IMR-90 (cell line): ENCODE measurements around the gene PNO1. TPM values are rescaled to one million over a fixed set of nuclear protein-coding genes. Genes with fewer than 3 reads are reported as not detected.

Source experiments
- ATAC-seq: fragments of 200-7000 bp; cut with Tn5 transposase; 2 replicates; pipeline ENCODE4 v1.9.1; 2020; ENCODE audit warnings: low read depth, mild to moderate bottlenecking, moderate library complexity
- BruUV-seq: library from RNA; stranded (reverse); fragments of 400-500 nt; replicated peaks from 2 replicates; lab custom pipeline; 2021; lab: Mats Ljungman, UMichigan
- CTCF ChIA-PET: fragments of 300-600 bp; formaldehyde crosslinking; extraction: SDS; loops from one replicate; lab custom pipeline; 2021; ENCODE audit warnings: antibody characterized with exemption; lab: Yijun Ruan, JAX
- POLR2A ChIA-PET: fragments of 300-600 bp; sonication (Branson Sonifier 250); formaldehyde crosslinking; loops from one replicate; lab custom pipeline; 2022; ENCODE audit warnings: antibody characterized with exemption; ENCODE audit not compliant: unreplicated experiment; lab: Charles Lee
- DNase-seq: peaks from one replicate; pipeline ENCODE4 v3.0.0; 2013
- H2AFZ ChIP-seq: replicated peaks from 2 replicates; pipeline ENCODE3; 2013; ENCODE audit warnings: low read length, mild to moderate bottlenecking; ENCODE audit not compliant: poor library complexity
- H2AK5ac ChIP-seq: 2 replicates; pipeline ENCODE4 v1.6.1; 2013; ENCODE audit warnings: low read depth, low read length, inconsistent platforms
- H2AK9ac ChIP-seq: replicated peaks from 2 replicates; pipeline ENCODE3; 2013; ENCODE audit warnings: mild to moderate bottlenecking, low read depth, low read length, moderate library complexity; ENCODE audit not compliant: poor library complexity
- H2BK120ac ChIP-seq: 2 replicates; pipeline ENCODE4 v1.6.1; 2013; ENCODE audit warnings: low read depth, low read length, inconsistent platforms
- H2BK15ac ChIP-seq: 3 replicates; pipeline ENCODE4 v1.6.1; 2013; ENCODE audit warnings: low read depth, low read length, inconsistent platforms
- H2BK20ac ChIP-seq: 2 replicates; pipeline ENCODE4 v1.6.1; 2013; ENCODE audit warnings: low read depth, mild to moderate bottlenecking, inconsistent platforms, low read length, moderate library complexity
- H2BK5ac ChIP-seq: 2 replicates; pipeline ENCODE4 v1.6.1; 2013; ENCODE audit warnings: mild to moderate bottlenecking, low read depth, low read length, inconsistent platforms; ENCODE audit not compliant: poor library complexity, severe bottlenecking
- H3K14ac ChIP-seq: replicated peaks from 2 replicates; pipeline ENCODE4 v1.6.1; 2013; ENCODE audit warnings: low read depth, low read length, inconsistent platforms
- H3K18ac ChIP-seq: 2 replicates; pipeline ENCODE4 v1.6.1; 2013; ENCODE audit warnings: low read depth, low read length, control low read depth
- H3K23ac ChIP-seq: 2 replicates; pipeline ENCODE4 v1.6.1; 2013; ENCODE audit warnings: low read depth, low read length, inconsistent platforms
- H3K27ac ChIP-seq: 2 replicates; pipeline ENCODE4 v1.5.1; 2013; ENCODE audit warnings: mild to moderate bottlenecking, control low read depth, low read length; ENCODE audit not compliant: insufficient read depth
- H3K27me3 ChIP-seq: 2 replicates; pipeline ENCODE4 v1.6.1; 2013; ENCODE audit warnings: low read length; ENCODE audit not compliant: control insufficient read depth, insufficient read depth
- H3K36me3 ChIP-seq: 2 replicates; pipeline ENCODE4 v1.6.1; 2013; ENCODE audit warnings: low read length, mixed read lengths; ENCODE audit not compliant: control insufficient read depth, insufficient read depth
- H3K4ac ChIP-seq: 2 replicates; pipeline ENCODE4 v1.6.1; 2013; ENCODE audit warnings: low read depth, low read length, inconsistent platforms
- H3K4me1 ChIP-seq: 2 replicates; pipeline ENCODE4 v1.6.1; 2013; ENCODE audit warnings: low read length, mixed read lengths; ENCODE audit not compliant: control insufficient read depth, insufficient read depth
- H3K4me2 ChIP-seq: 2 replicates; pipeline ENCODE4 v1.6.1; 2013; ENCODE audit warnings: low read depth, mild to moderate bottlenecking, control low read depth, low read length, moderate library complexity
- H3K4me3 ChIP-seq: 2 replicates; pipeline ENCODE4 v1.5.1; 2013; ENCODE audit warnings: low read depth, mild to moderate bottlenecking, control low read depth, low read length, moderate library complexity; ENCODE audit not compliant: insufficient read depth
- H3K56ac ChIP-seq: 2 replicates; pipeline ENCODE4 v1.6.1; 2013; ENCODE audit warnings: low read length, inconsistent platforms; ENCODE audit not compliant: insufficient read depth; ENCODE audit errors: extremely low read depth
- H3K79me1 ChIP-seq, 2 experiments: 2 replicates each; pipeline ENCODE4 v1.6.1; 2013; ENCODE audit warnings: low read length in 2 of 2, inconsistent platforms in 1 of 2, low read depth in 1 of 2
- H3K9ac ChIP-seq: 2 replicates; pipeline ENCODE4 v1.6.1; 2013; ENCODE audit warnings: low read depth, low read length, control low read depth
- H3K9me1 ChIP-seq: 2 replicates; pipeline ENCODE4 v1.6.1; 2013; ENCODE audit warnings: low read length, inconsistent platforms; ENCODE audit not compliant: insufficient read depth
- H3K9me3 ChIP-seq: 2 replicates; pipeline ENCODE4 v1.6.1; 2013; ENCODE audit warnings: low read length; ENCODE audit not compliant: control insufficient read depth, insufficient read depth
- H4K20me1 ChIP-seq: 2 replicates; pipeline ENCODE4 v1.6.1; 2013; ENCODE audit warnings: low read length, inconsistent platforms; ENCODE audit not compliant: insufficient read depth
- H4K5ac ChIP-seq: 2 replicates; pipeline ENCODE4 v1.6.1; 2013; ENCODE audit warnings: mild to moderate bottlenecking, low read depth, low read length, control low read depth
- H4K8ac ChIP-seq, 2 experiments: 2 replicates each; pipeline ENCODE4 v1.6.1; 2013; ENCODE audit warnings: low read depth in 2 of 2, low read length in 2 of 2, control low read depth in 1 of 2, inconsistent platforms in 1 of 2
- H4K91ac ChIP-seq: 2 replicates; pipeline ENCODE4 v1.6.1; 2013; ENCODE audit warnings: low read depth, low read length, inconsistent platforms; ENCODE audit not compliant: insufficient read depth
- CTCF ChIP-seq: conservative IDR thresholded peaks from 2 replicates; pipeline ENCODE4 v1.5.1; 2012; ENCODE audit warnings: mild to moderate bottlenecking, low read depth, low read length, improper control_type of control experiment
- ELK1 ChIP-seq: fragments of 150-350 bp; IDR thresholded peaks from 2 replicates; pipeline ENCODE4 v1.6.1; 2016; ENCODE audit warnings: low read depth, mild to moderate bottlenecking, low read length, moderate library complexity, borderline replicate concordance
- MAZ ChIP-seq: IDR thresholded peaks from 2 replicates; pipeline ENCODE4 v1.6.1; 2012; ENCODE audit warnings: low read depth, mild to moderate bottlenecking, low read length, improper control_type of control experiment, moderate library complexity, borderline replicate concordance
- MXI1 ChIP-seq: IDR thresholded peaks from 2 replicates; pipeline ENCODE4 v1.6.1; 2012; ENCODE audit warnings: low read depth, mild to moderate bottlenecking, low read length, moderate library complexity, borderline replicate concordance
- NFE2L2 ChIP-seq: fragments of 150-350 bp; IDR thresholded peaks from 2 replicates; pipeline ENCODE4 v1.6.1; 2016; ENCODE audit warnings: low read depth, mild to moderate bottlenecking, low read length
- RAD21 ChIP-seq: IDR thresholded peaks from 2 replicates; pipeline ENCODE4 v1.6.1; 2012; ENCODE audit warnings: low read length, improper control_type of control experiment
- RCOR1 ChIP-seq: IDR thresholded peaks from 2 replicates; pipeline ENCODE4 v1.6.1; 2012; ENCODE audit warnings: mild to moderate bottlenecking, low read length, improper control_type of control experiment; ENCODE audit not compliant: insufficient replicate concordance
- RFX5 ChIP-seq: IDR thresholded peaks from 2 replicates; pipeline ENCODE4 v1.8.0; 2012; ENCODE audit warnings: low read depth, mild to moderate bottlenecking, low read length, moderate library complexity
- SMC3 ChIP-seq: fragments of 150-350 bp; IDR thresholded peaks from 2 replicates; pipeline ENCODE4 v1.6.1; 2016; ENCODE audit warnings: low read depth, mild to moderate bottlenecking, antibody characterized with exemption, low read length, moderate library complexity
- USF2 ChIP-seq: fragments of 150-350 bp; IDR thresholded peaks from 2 replicates; pipeline ENCODE4 v1.6.1; 2017; ENCODE audit warnings: mild to moderate bottlenecking, antibody characterized with exemption, low read length, low read depth
- WGBS, 2 experiments: methylation state at CpG; one replicate each; pipeline versions ENCODE4 v1.1.5 to v1.1.7; 2013; ENCODE audit warnings: missing lambda C conversion rate in 2 of 2; ENCODE audit not compliant: insufficient read length in 1 of 2; ENCODE audit errors: extremely low coverage in 2 of 2; 5-methylcytosine and 5-hydroxymethylcytosine counted together
- dilution Hi-C: fragments of 300-500 bp; cut with HindIII; formaldehyde crosslinking; loops from one replicate; pipeline ENCODE4 v1.14.3; 2018; ENCODE audit warnings: low sequenced_read_pairs; ENCODE audit not compliant: unreplicated experiment
- in situ Hi-C: fragments of 300-500 bp; cut with MboI; formaldehyde crosslinking; loops from 3 replicates; pipeline ENCODE4 v1.14.3; 2019; ENCODE audit warnings: low sequenced_read_pairs, inconsistent platforms, mixed read lengths
- intact Hi-C: fragments of 100-400 bp; cut with micrococcal nuclease; formaldehyde crosslinking; loops from 2 replicates; pipeline ENCODE4 v1.10.0; 2022
- polyA plus RNA-seq, 3 experiments: library from polyadenylated mRNA; depleted of rRNA; stranded (reverse); fragments of >200 nt; gene quantifications; 2 replicates each; pipeline ENCODE4 v1.2.3, GENCODE V29; 2012; ENCODE audit warnings: low replicate concordance in 1 of 3
- total RNA-seq: library from RNA; depleted of rRNA; stranded (reverse); fragments of >200 nt; gene quantifications from 2 replicates; pipeline ENCODE4 v1.2.3, GENCODE V29; 2012

PNO1 gene
- total and polyA plus RNA-seq, 2 of the 4 experiments (the other 2 are of a cell fraction), result 12.8 to 14.7 TPM

- TF ChIP-seq RCOR1, result no peak
- no peak for TF ChIP-seq RFX5
- TF ChIP-seq USF2, result no peak
- no peak for TF ChIP-seq ELK1
- TF ChIP-seq MAZ, result no peak
- no peak for TF ChIP-seq MXI1
- TF ChIP-seq RAD21, result no peak
- TF ChIP-seq SMC3, result no peak
- no peak for TF ChIP-seq CTCF
- TF ChIP-seq NFE2L2, result no peak
- H4K5ac ChIP-seq, result no peak overlapping the region
- H3K27ac ChIP-seq, result no peak overlapping the region
- no peak overlapping the region for H2BK120ac ChIP-seq
- in situ Hi-C loops (no loop called here), intact Hi-C loops (loop anchor here (5.0 kb wide), 1 partner anchor 33 kb away; no protein-coding TSS in a partner anchor), dilution Hi-C loops (no loop called here)
- no peak overlapping the region for H4K91ac ChIP-seq
- H3K4ac ChIP-seq, result no peak overlapping the region
- no CpG with 5 or more reads among the region's 7 CpGs for WGBS, 2 experiments
- POLR2A ChIA-PET, result no interaction called here
- no peak overlapping the region for H2AK5ac ChIP-seq
- no peak overlapping the region for H3K14ac ChIP-seq
- no peak overlapping the region for H3K18ac ChIP-seq
- no peak overlapping the region for H3K9ac ChIP-seq
- CTCF ChIA-PET, result interaction anchor here (1.4 kb wide), 1 partner anchor 21 kb away, joined by 5 read pairs; no protein-coding TSS in a partner anchor
- no peak overlapping the region for H2BK15ac ChIP-seq
- H3K9me1 ChIP-seq, result peaks cover 3% of the 10 kb centered on the region; the same call in 1 of the 2 replicates
- peaks cover 5 to 52% of the 10 kb centered on the region in 2 experiments for H3K79me1 ChIP-seq
- no peak overlapping the region for H2BK20ac ChIP-seq
- no peak overlapping the region for H2AK9ac ChIP-seq
- DNase-seq (no peak), ATAC-seq (no peak)
- H2AFZ ChIP-seq, result no peak overlapping the region
- H4K20me1 ChIP-seq, result no peaks in the 10 kb centered on the region
- H3K27me3 ChIP-seq, result no peaks in the 10 kb centered on the region
- H2BK5ac ChIP-seq, result no peak overlapping the region
- H3K4me2 ChIP-seq, result no peak overlapping the region
- H3K4me3 ChIP-seq, result no peak overlapping the region
- H3K23ac ChIP-seq, result no peak overlapping the region
- no peak overlapping the region for H3K56ac ChIP-seq
- H3K36me3 ChIP-seq, result no peaks in the 10 kb centered on the region; the same call in 1 of the 2 replicates
- H3K4me1 ChIP-seq, result no peaks in the 10 kb centered on the region
- no TSS peak for BruUV-seq
- H4K8ac ChIP-seq, result no peak overlapping the region
- no peaks in the 10 kb centered on the region for H3K9me3 ChIP-seq
These were observed 2.1 kb upstream of the PNO1 start for GRCh38 chr2:68155618-68156017.
